DND-41 (cell line): ENCODE data around the gene FAM107B.

Source experiments
- CTCF ChIP-seq: IDR thresholded peaks from 2 replicates; pipeline ENCODE4 v1.5.1; 2012; ENCODE audit warnings: borderline replicate concordance, low read length, moderate library complexity, mild to moderate bottlenecking; ENCODE audit not compliant: poor library complexity, severe bottlenecking; ENCODE audit errors: extremely low read depth
- EZH2 ChIP-seq: IDR thresholded peaks from 3 replicates; pipeline ENCODE4 v1.6.1; 2012; ENCODE audit warnings: borderline replicate concordance, low read depth, mild to moderate bottlenecking, moderate library complexity, low read length, inconsistent platforms; ENCODE audit not compliant: severe bottlenecking

- no peak for TF ChIP-seq CTCF
- no peak for TF ChIP-seq EZH2
Observed at GRCh38 chr10:14779001-14779651, 4.4 kb upstream of the FAM107B start.
